COLO668 (cell line): ENCODE measurements around the gene ADGRF3.
A peak's percentile ranks its signal among the peaks of the same experiment; 100 is the strongest.
"Not testable (repeated sequence)": the region's sequence is repeated elsewhere in the genome, so short reads cannot be mapped to it uniquely, and the experiment has no call there.

Source experiments
- DNase-seq: peaks from one replicate; lab custom pipeline; 2025; ENCODE audit not compliant: unreplicated experiment; lab: John Stamatoyannopoulos, UW

The ADGRF3 gene

GRCh38 chr2:26324479-26324878 lies 22.1 kb downstream of the ADGRF3 start:
- not testable (repeated sequence) for DNase-seq

- DNase-seq = no peak
Measured at GRCh38 chr2:26318950-26319349, 27.6 kb downstream of the ADGRF3 start.

- DNase-seq = no peak
Measured at GRCh38 chr2:26317377-26318105, 29.0 kb downstream of the ADGRF3 start.

- no peak for DNase-seq
Measured at GRCh38 chr2:26316845-26317244, 29.7 kb downstream of the ADGRF3 start.

- peak; percentile 9 for DNase-seq
Measured at GRCh38 chr2:26316041-26316440, 30.5 kb downstream of the ADGRF3 start.

- no peak for DNase-seq
Measured at GRCh38 chr2:26314243-26314642, 32.3 kb downstream of the ADGRF3 start.

GRCh38 chr2:26313446-26313845 lies 33.1 kb downstream of the ADGRF3 start:
- DNase-seq = no peak

GRCh38 chr2:26312471-26312870 lies 34.1 kb downstream of the ADGRF3 start:
- no peak for DNase-seq

- DNase-seq = no peak
Measured at GRCh38 chr2:26309921-26310320, 36.7 kb downstream of the ADGRF3 start.

- DNase-seq = no peak
Measured at GRCh38 chr2:26305540-26305939, 41.0 kb downstream of the ADGRF3 start.

GRCh38 chr2:26305094-26305493 lies 41.5 kb downstream of the ADGRF3 start:
- DNase-seq = not testable (repeated sequence)

GRCh38 chr2:26302846-26303245 lies 43.7 kb downstream of the ADGRF3 start:
- DNase-seq = no peak

GRCh38 chr2:26300234-26300925 lies 46.2 kb downstream of the ADGRF3 start:
- DNase-seq = no peak

GRCh38 chr2:26299471-26300101 lies 47.0 kb downstream of the ADGRF3 start:
- DNase-seq = no peak

GRCh38 chr2:26298638-26299393 lies 47.8 kb downstream of the ADGRF3 start:
- DNase-seq = no peak

GRCh38 chr2:26298286-26298637 lies 48.3 kb downstream of the ADGRF3 start:
- no peak for DNase-seq

- no peak for DNase-seq
Measured at GRCh38 chr2:26297061-26297460, 49.5 kb downstream of the ADGRF3 start.

GRCh38 chr2:26295511-26295910 lies 51.1 kb downstream of the ADGRF3 start:
- no peak for DNase-seq

GRCh38 chr2:26292646-26293045 lies 53.9 kb downstream of the ADGRF3 start:
- DNase-seq = no peak

GRCh38 chr2:26290001-26290400 lies 56.6 kb downstream of the ADGRF3 start:
- DNase-seq = no peak

- DNase-seq = no peak
Measured at GRCh38 chr2:26285931-26286330, 60.7 kb downstream of the ADGRF3 start.

- DNase-seq = no peak
Measured at GRCh38 chr2:26284132-26284531, 62.5 kb downstream of the ADGRF3 start.
